HG03103 (cell line): ENCODE measurements around the gene COL7A1.

Experiments
- ATAC-seq: cut with Tn5 transposase; IDR thresholded peaks from one replicate; pipeline ENCODE4 v1.9.1; 2021; ENCODE audit warnings: low read depth; ENCODE audit not compliant: unreplicated experiment

Gene COL7A1

DNA sequence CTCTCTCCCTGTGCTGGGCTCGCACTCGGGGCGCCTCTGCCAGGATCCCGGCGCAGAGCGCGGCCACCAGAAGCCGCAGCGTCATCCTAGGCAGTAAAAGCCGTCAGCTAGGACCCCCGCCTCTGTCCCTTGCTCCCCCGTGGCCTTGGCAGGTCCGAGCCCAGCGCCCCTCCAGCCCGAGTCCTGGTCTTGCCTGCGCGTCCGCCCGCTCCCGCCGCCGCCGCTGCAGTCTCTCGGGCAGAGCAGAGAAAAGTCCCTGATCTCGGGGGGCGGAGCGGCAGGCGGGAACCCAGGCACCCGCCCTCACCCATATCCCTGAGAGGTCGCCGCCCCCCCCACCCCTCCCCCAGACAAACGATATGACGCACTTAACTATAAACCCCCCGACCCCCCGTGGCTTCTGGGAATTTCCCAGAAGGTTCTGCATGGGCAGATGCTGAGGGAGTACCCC, at the start of gene COL7A1:
COL7A1 (minus strand) TSS at position 255 of the 451 bp plus-strand sequence; CDS start at position 85, 170 bp downstream.
- no peak for ATAC-seq

GRCh38 chr3:48642605-48643004, 47.5 kb upstream of the COL7A1 start:
- ATAC-seq = no peak

GRCh38 chr3:48641396-48641795, 46.3 kb upstream of the COL7A1 start:
- no peak for ATAC-seq

- no peak for ATAC-seq
Measured at GRCh38 chr3:48639944-48640606, 44.9 kb upstream of the COL7A1 start.

DNA sequence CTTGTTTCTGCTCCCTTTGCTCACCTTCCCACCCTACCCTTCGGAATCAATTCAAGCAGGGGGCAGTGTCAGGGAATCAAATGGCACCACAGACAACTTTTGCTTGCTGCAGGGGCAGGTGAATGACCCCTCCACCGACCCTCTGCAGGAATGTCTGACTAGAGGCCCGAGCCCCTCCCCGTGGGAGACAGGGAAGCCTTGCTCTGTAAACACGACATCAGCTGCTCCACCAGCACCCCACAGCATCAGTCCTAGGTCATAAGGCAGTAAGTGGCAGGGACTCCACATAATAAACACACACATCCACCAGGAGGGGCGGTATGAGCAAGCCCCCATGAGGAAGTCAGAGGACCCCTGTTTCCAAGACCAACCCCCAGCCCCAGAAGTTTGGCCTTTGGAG, 42.2 kb upstream of the COL7A1 start:
- no peak for ATAC-seq

- ATAC-seq = no peak
Measured at GRCh38 chr3:48636149-48636655, 41.1 kb upstream of the COL7A1 start.

DNA sequence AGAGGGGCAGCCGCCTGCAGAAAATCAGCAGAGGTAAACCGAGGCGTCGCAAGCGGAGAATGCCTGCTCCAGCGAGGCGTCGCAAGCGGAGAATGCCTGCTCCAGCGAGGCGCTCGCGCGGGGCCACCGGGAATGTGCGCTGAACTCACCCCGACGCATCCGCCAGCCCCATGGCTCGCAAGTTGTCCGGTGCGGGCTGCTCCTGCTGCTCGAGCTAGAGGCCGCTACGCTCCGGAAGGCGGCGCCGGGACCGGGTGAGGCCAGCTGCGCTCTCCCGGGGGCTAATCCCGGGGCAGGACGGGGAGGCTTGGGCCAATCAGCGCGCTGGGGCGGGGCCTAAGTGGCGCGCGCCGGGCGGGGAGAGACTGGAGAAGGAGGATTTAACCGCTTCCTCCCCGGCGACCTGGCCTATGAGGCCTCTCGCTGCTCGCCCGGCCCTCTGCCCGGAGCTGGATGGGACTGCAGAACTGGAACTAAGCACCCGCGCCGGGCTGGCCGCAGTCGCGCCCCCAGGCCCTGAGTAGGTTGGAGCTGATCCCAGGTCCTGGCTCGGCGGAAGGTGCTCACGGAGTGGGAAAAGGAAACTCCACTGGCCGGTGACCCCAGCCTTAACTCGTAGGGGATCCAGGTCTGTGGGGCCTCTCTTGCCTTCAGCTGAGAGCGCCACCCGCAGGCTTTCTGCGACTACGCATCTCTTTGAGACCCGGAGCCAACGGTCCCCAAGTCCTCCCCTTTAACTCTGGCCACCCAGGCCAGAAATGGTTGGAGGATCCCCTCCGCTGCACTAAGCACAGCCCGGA, 40.3 kb upstream of the COL7A1 start, which contains the start of gene SLC26A6:
SLC26A6 (minus strand) TSS at position 240 of the 800 bp plus-strand sequence; CDS start at position 172, 68 bp downstream.
- peak; percentile 79 for ATAC-seq

DNA sequence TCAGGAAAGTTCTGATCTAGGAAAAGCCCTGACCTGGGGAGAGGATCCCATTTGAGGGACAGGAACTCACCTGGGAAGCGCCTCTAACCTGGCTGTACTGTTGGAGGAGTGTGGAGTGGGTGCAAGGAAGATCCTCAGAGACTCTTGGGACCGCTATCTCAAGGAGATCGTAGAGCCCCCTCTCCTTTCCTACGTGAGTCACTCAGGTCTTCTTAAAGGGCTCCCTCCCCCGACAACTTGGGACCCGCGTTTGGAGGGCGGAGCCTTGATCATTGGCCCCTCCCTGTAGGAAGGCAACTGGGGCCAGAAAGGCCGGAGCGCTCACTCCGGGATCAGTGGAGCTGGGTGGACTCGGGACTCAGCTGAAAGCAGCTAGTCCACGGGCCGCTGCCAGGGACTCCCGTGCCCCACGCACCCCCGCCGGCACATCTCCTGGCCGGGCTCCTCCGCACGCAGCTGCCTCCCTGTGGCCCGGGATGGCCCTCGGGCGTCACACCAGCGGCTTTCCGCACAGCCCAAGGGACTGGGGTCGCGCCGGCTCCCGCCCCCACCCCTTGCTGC, 39.6 kb upstream of the COL7A1 start:
- ATAC-seq = peak; percentile 23

- ATAC-seq = no peak
Measured at GRCh38 chr3:48633743-48634142, 38.6 kb upstream of the COL7A1 start.

DNA sequence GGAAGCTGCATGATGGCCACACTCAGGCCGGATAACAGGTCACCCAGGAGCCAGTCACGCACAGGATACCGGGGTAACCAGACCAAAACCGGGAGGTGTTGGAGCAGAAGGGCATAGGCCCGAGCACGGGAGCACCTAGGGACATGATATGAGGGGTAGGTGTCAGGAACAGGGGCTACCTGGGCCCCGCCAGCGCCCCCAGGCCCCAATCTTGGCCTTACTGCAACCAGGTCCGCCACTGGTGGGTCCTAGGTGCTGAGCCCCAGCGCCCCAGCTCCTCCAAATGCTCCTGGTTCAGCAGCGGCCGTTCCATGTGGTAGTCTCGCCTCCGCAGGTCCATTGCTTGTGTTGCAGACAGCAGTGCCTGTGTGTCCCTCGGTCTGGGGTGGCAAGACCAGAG, 38.1 kb upstream of the COL7A1 start:
- ATAC-seq = no peak

DNA sequence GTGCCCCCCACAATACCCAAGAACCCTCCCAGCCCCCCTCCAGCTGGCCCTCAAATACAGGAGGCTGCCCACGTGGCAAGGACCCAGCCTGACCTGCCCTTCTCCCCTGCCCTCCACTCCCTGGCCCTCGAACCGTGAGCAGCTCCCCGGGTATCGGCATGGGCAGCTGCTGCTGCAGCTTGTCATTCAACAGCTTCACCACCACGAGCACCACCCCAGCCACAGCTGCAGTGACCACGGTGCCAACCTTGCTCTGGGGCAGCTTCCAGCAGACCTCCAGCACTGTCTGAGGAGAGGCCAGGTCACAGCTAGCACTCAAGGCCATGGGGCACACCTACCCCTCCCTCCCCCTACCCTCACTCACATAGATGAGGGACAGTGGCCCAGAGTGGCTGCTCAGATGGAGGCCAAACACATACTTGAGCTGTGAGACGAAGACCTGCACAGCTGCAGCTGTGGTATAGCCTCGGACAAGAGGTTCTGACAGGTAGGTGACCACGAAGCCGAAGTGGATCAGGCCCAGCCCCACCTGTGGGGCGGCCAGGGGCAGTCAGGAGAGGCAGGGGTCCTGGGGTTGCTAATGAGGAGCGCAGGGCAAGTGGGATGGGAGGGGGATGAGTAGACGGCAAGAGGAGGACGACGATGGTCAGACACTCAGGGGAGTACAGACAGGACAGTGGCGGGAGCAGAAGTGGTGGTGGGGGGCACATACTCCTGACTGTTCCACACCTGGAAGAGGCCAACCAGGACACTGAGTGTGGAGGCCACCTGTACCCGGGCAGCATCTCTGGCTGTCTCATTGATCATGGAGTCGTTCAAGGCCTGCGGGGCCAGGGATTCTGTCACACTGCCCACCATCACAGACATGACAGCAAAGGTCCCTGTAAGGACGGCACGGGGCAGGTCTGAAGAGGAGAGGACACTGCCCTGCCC, 36.7 kb upstream of the COL7A1 start:
- ATAC-seq = no peak

GRCh38 chr3:48630833-48631232, 35.7 kb upstream of the COL7A1 start:
- no peak for ATAC-seq

GRCh38 chr3:48630407-48630806, 35.3 kb upstream of the COL7A1 start:
- ATAC-seq = no peak

- no peak for ATAC-seq
Measured at GRCh38 chr3:48629894-48630293, 34.8 kb upstream of the COL7A1 start.

GRCh38 chr3:48628277-48629017, 33.3 kb upstream of the COL7A1 start:
- ATAC-seq = no peak

GRCh38 chr3:48625600-48625999, 30.5 kb upstream of the COL7A1 start:
- no peak for ATAC-seq

DNA sequence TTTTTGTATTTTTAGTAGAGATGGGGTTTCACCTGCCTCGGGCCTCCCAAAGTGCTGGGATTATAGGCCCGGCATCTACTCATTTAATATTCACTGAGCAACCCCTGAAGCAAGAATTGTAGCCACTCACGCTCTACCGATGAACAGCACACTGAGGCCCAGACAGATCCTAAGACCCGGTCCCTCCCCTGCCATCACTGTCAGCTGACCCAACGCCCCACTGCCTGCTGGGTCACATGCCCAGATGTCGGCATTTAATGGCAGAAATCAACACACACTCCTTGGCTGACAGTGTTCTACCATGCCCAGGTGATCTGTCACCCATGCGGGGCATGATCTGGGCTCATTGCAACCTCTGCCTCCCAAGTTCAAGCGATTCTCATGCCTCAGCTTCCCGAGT, 29.6 kb upstream of the COL7A1 start:
- no peak for ATAC-seq

DNA sequence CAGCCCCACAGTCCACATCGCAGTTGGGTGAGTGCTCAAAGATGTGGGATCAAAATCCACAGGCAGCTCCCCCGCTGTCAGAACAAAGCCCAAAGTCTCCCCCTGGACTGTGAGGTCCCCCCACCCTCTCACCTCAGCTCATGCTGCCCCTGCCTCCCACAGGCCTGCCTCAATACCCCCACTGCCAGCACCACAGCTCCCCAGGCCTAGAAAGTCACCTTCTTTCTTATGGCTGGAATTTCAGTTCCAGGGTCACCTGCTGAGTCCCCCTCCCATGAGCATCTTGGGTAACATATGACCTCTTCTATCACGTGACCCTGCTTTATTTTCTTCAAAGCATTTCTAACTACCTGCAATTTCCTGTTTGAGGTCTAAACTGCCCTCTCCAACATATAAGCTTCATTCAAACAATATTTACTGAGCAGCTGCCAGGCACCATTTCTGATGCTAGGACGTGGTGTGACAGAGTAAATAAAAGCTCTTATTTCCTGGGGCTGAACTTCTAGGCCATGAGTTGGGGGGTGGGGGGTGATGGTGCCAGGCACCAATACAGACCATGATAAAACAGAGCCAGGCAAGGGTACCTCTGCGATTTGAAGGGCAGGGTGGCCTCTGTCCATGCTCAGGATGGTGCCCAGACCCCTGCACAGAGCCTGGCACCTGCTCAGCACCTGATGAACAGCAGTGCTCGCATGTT, 28.9 kb upstream of the COL7A1 start:
- ATAC-seq = no peak

DNA sequence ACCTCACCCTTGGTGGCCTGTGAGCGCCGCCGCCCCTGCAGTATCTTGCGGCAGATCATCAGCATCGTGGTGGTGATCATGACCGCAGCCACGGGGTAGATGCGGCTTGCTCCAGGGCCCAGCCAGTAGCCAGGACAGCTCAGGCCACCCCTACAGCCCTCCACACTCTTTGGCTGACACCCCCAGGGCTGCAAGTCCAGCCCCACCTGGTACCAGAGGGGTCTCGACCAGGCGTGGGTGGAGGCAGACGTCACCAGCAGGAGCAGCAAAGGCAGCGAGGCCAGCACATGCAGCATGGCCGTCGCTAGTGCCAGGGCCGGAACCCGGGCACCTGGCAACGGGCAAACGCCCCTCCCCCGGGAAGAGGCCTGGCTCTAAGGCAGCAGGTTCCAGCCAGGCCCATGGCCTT, 26.3 kb upstream of the COL7A1 start, which contains the start of gene TMEM89:
TMEM89 (minus strand) TSS at position 309 of the 409 bp plus-strand sequence; CDS start at position 296, 13 bp downstream.
- ATAC-seq = no peak
